ENCODE results near the gene NCCRP1. TPM values are rescaled to one million over a fixed set of nuclear protein-coding genes. Genes with fewer than 3 reads are reported as not detected.
A peak's percentile ranks its signal among the peaks of the same experiment; 100 is the strongest.

NCCRP1 gene
- total RNA-seq, 2 donors from 2014 or later = not detected

DNA sequence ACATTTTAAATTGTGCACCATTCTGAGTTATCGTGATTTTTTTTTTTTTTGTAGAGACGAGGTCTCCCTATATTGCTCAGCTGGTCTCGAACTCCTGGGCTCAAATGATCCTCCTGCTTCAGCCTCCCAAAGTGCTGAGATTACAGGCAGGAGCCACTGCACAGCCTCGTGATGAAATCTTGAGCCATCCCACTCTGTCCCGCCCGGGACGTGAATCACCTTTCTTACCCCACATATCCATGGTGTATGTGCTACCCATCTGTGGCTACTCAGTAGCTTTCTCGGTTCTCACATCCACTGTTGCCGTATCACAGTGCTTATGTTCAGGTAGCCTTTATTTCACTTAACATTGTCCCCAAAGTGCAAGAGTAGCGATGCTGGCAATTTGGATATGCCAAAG lies 44.7 kb upstream of the NCCRP1 start:
- intact Hi-C loops (cut with DNase I) = no loop called here
- H3K27me3 ChIP-seq = no peaks in the 10 kb centered on the region
- H3K9me3 ChIP-seq = no peaks in the 10 kb centered on the region
- no peak overlapping the region for H3K4me3 ChIP-seq
- H3K9ac ChIP-seq (ENCODE audit: low read depth in 2 of 2, low read length in 2 of 2) = no peak overlapping the region
- H3K4me1 ChIP-seq = peaks cover 27% of the 10 kb centered on the region
- H3K36me3 ChIP-seq = no peaks in the 10 kb centered on the region
- H3K27ac ChIP-seq = no peak overlapping the region
- DNase-seq = no peak
- TF ChIP-seq, protein P1, sequence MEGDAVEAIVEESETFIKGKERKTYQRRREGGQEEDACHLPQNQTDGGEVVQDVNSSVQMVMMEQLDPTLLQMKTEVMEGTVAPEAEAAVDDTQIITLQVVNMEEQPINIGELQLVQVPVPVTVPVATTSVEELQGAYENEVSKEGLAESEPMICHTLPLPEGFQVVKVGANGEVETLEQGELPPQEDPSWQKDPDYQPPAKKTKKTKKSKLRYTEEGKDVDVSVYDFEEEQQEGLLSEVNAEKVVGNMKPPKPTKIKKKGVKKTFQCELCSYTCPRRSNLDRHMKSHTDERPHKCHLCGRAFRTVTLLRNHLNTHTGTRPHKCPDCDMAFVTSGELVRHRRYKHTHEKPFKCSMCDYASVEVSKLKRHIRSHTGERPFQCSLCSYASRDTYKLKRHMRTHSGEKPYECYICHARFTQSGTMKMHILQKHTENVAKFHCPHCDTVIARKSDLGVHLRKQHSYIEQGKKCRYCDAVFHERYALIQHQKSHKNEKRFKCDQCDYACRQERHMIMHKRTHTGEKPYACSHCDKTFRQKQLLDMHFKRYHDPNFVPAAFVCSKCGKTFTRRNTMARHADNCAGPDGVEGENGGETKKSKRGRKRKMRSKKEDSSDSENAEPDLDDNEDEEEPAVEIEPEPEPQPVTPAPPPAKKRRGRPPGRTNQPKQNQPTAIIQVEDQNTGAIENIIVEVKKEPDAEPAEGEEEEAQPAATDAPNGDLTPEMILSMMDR (IDR thresholded peaks at IDR 0.05) = no peak

DNA sequence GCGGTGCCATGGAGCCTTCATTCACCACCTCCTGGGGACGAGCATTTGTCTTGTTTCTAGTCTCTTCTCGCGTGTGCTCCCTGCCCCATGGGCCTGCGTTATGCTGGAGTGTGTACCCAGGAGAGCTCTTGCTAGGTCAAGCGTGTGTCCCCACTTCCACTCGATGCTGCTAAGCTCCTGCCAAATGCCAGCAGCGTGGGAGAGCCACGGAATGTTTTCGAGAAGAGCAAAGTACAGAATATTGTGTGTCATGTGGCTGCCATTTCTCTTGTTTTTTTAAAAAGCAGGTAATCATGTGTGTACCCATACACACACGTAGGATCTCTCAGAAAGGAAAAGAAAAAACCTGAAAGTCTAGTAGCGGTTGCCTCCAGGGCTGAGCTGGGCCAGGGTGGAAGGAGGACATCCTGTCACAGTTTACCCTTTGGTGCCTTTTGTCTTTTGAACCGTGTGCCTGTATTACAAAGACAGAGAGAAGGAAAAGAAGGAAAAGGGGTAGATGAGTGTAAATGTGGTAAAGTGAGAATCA lies 42.6 kb upstream of the NCCRP1 start:
- no peak for DNase-seq

DNA sequence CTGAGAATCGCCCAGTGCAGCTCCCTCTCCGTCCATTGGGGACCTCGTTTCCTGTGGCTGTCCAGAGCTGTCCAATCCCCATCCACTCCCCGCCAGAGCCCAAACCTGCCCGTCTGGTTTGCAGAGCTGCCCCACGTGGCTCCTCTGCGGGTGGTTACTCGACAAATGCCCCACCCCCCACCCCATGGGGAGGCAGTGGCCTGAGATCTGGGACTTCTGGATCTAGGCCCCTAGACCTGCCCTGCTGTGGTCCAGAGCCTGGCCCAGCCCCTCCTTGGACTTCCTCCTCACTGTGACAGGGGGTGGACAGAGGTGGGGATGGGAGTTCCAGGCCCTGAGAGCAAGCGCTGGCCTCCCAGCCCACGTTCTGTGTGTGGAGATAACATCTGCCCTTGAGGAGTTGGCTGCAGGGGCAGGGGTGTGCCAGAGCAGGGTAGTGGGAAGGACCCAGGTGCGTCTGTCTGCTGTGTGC lies 42.1 kb upstream of the NCCRP1 start:
- TF ChIP-seq, protein P1 (IDR thresholded peaks at IDR 0.05) = no peak
- no peak overlapping the region for H3K9ac ChIP-seq (ENCODE audit: low read depth in 2 of 2, low read length in 2 of 2)
- H3K4me3 ChIP-seq = no peak overlapping the region
- no peaks in the 10 kb centered on the region for H3K9me3 ChIP-seq
- intact Hi-C loops (cut with DNase I) = no loop called here
- H3K36me3 ChIP-seq = no peaks in the 10 kb centered on the region
- no peak overlapping the region for H3K27ac ChIP-seq
- H3K4me1 ChIP-seq = peaks cover 27% of the 10 kb centered on the region
- no peaks in the 10 kb centered on the region for H3K27me3 ChIP-seq
- peak; percentile 78 for DNase-seq

More for the DNA sequence above, 42.6 kb upstream of the NCCRP1 start:
- Histone ChIP-seq H3K4me1 (peaks cover 27% of the 10 kb centered on the region), H3K9ac (ENCODE audit: low read depth in 2 of 2, low read length in 2 of 2) (no peak overlapping the region), H3K9me3 (no peaks in the 10 kb centered on the region), H3K36me3 (no peaks in the 10 kb centered on the region), H3K27me3 (no peaks in the 10 kb centered on the region), H3K27ac (no peak overlapping the region), H3K4me3 (no peak overlapping the region)
- intact Hi-C loops (cut with DNase I) = no loop called here
- TF ChIP-seq, protein P1 (IDR thresholded peaks at IDR 0.05) = no peak

DNA sequence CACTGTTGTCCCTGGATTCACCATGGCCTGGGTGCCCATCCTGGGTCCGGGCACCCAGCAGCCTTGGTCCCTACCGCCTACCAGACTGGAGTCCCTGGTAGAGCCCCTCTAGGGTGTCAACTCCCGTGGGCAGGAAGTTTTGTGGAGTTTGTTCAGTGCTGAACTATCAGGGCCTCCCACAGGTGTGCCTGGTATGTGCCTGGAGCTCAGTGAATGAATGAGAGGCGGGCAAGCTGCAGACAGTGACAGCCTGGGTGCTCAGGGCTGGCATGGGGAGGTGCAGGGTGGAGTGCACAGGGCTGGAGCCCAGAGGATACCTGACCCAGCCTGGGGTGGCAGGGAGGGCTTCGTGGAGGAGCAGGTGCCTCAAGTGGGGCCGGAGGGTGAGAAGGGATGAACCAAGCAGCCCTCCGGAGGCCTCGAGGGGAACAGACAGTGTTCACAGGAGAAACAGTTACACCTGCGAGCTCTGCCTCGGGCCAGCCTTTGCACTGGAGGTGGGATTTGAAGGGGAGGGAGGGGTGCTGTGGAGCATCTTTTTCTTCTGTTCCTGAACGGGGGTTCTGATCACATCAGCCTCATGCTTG lies 41.6 kb upstream of the NCCRP1 start:
- H3K9me3 ChIP-seq = no peaks in the 10 kb centered on the region
- intact Hi-C loops (cut with DNase I) = no loop called here
- no peak for DNase-seq
- no peaks in the 10 kb centered on the region for H3K36me3 ChIP-seq
- TF ChIP-seq, protein P1 (IDR thresholded peaks at IDR 0.05) = no peak
- peaks cover 27% of the 10 kb centered on the region for H3K4me1 ChIP-seq
- H3K27ac ChIP-seq = no peak overlapping the region
- no peak overlapping the region for H3K4me3 ChIP-seq
- no peak overlapping the region for H3K9ac ChIP-seq (ENCODE audit: low read depth in 2 of 2, low read length in 2 of 2)
- no peaks in the 10 kb centered on the region for H3K27me3 ChIP-seq

DNA sequence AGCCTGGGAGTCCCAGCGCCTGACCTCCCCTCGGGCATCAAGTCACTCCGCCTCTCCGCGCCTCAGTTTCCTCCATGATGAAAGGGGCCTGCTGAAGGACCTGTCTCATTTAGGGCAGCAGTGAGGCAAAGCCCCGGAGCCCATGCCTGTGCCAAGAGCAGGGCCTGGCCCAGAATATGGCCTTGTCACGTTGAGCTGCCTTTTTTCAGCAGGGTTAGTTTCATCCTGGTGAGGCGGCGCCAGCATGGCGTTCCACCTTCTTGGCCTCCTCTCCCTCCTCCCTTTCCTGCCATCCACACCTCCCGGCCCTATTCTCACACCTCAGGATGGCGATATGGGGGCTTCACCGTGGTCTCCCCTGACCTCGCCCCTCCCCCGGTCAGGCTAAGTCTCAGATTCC lies 41.0 kb upstream of the NCCRP1 start:
- no peak overlapping the region for H3K9ac ChIP-seq (ENCODE audit: low read depth in 2 of 2, low read length in 2 of 2)
- no peak for DNase-seq

More for the DNA sequence above, 41.0 kb upstream of the NCCRP1 start:
- Histone ChIP-seq H3K36me3 (no peaks in the 10 kb centered on the region), H3K27ac (no peak overlapping the region), H3K27me3 (no peaks in the 10 kb centered on the region), H3K4me1 (peaks cover 27% of the 10 kb centered on the region), H3K4me3 (no peak overlapping the region), H3K9me3 (no peaks in the 10 kb centered on the region)
- TF ChIP-seq, protein P1 (IDR thresholded peaks at IDR 0.05) = no peak
- intact Hi-C loops (cut with DNase I) = no loop called here

All from colonic mucosa (tissue), 4 donors.